Glutamatergic neuron (in vitro differentiated cells): ENCODE data around the gene MAGI1. TPM values are rescaled to one million over a fixed set of nuclear protein-coding genes. Genes with fewer than 3 reads are reported as not detected.

ENCODE experiments used
- DNase-seq: peaks from one replicate; pipeline ENCODE4 v3.0.0; 2022
- H3K27ac Mint-ChIP-seq: one replicate; pipeline ENCODE4 v1.8.0; 2020; ENCODE audit warnings: mild to moderate bottlenecking, mixed read lengths, inconsistent platforms; ENCODE audit not compliant: unreplicated experiment
- H3K27me3 Mint-ChIP-seq: one replicate; pipeline ENCODE4 v1.8.0; 2020; ENCODE audit warnings: mild to moderate bottlenecking, moderate library complexity, mixed read lengths, inconsistent platforms; ENCODE audit not compliant: unreplicated experiment
- H3K36me3 Mint-ChIP-seq: one replicate; pipeline ENCODE4 v1.8.0; 2020; ENCODE audit warnings: mild to moderate bottlenecking, mixed read lengths, inconsistent platforms; ENCODE audit not compliant: unreplicated experiment
- H3K4me1 Mint-ChIP-seq: one replicate; pipeline ENCODE4 v1.8.0; 2020; ENCODE audit warnings: mild to moderate bottlenecking, low read depth, mixed read lengths, inconsistent platforms; ENCODE audit not compliant: unreplicated experiment
- H3K4me3 Mint-ChIP-seq: one replicate; pipeline ENCODE4 v1.8.0; 2020; ENCODE audit warnings: mild to moderate bottlenecking, mixed read lengths, inconsistent platforms; ENCODE audit not compliant: unreplicated experiment
- H3K9me3 Mint-ChIP-seq: one replicate; pipeline ENCODE4 v1.8.0; 2020; ENCODE audit warnings: mild to moderate bottlenecking, moderate library complexity, mixed read lengths, inconsistent platforms; ENCODE audit not compliant: unreplicated experiment
- CTCF ChIP-seq: fragments of 200-600 bp; sonication (generic); IDR thresholded peaks from one replicate; pipeline ENCODE4 v1.5.0; 2021; ENCODE audit not compliant: partially characterized antibody, unreplicated experiment
- total RNA-seq: library from RNA; stranded (reverse); fragmentation: NEBNext Ultra II Directional; extraction: Animal tissue kit (Norgen Biotek cat#: 25700); gene quantifications from one replicate; pipeline ENCODE4 v1.2.1, GENCODE V29; 2021; ENCODE audit not compliant: unreplicated experiment

Gene MAGI1
- total RNA-seq, 1 donor from 2014 or later: 46.5 TPM

- peak; percentile 41 for TF ChIP-seq CTCF
- no peak overlapping the region for H3K4me3 Mint-ChIP-seq
- H3K9me3 Mint-ChIP-seq: no peaks in the 10 kb centered on the region
- H3K36me3 Mint-ChIP-seq: peaks cover 3% of the 10 kb centered on the region
- peaks cover 6% of the 10 kb centered on the region for H3K27me3 Mint-ChIP-seq
- DNase-seq: no peak
- H3K27ac Mint-ChIP-seq: no peak overlapping the region
- H3K4me1 Mint-ChIP-seq: no peaks in the 10 kb centered on the region
Observed at GRCh38 chr3:65425880-65426279, 612.8 kb downstream of the MAGI1 start.

GRCh38 chr3:65422154-65422553 is 616.6 kb downstream of the MAGI1 start:
- Mint-ChIP-seq H3K9me3 (no peaks in the 10 kb centered on the region), H3K27me3 (peaks cover 6% of the 10 kb centered on the region), H3K4me3 (no peak overlapping the region), H3K36me3 (no peaks in the 10 kb centered on the region), H3K27ac (no peak overlapping the region), H3K4me1 (no peaks in the 10 kb centered on the region)
- TF ChIP-seq CTCF: no peak
- DNase-seq: no peak

GRCh38 chr3:65419233-65419632 is 619.5 kb downstream of the MAGI1 start:
- Mint-ChIP-seq H3K36me3 (no peaks in the 10 kb centered on the region), H3K4me1 (no peaks in the 10 kb centered on the region), H3K4me3 (no peak overlapping the region), H3K9me3 (no peaks in the 10 kb centered on the region), H3K27me3 (peaks cover 2% of the 10 kb centered on the region), H3K27ac (no peak overlapping the region)
- TF ChIP-seq CTCF: no peak
- no peak for DNase-seq

GRCh38 chr3:65413891-65414290 is 624.8 kb downstream of the MAGI1 start:
- peaks cover 2% of the 10 kb centered on the region for H3K27me3 Mint-ChIP-seq
- no peak for TF ChIP-seq CTCF
- no peak overlapping the region for H3K4me3 Mint-ChIP-seq

DNA sequence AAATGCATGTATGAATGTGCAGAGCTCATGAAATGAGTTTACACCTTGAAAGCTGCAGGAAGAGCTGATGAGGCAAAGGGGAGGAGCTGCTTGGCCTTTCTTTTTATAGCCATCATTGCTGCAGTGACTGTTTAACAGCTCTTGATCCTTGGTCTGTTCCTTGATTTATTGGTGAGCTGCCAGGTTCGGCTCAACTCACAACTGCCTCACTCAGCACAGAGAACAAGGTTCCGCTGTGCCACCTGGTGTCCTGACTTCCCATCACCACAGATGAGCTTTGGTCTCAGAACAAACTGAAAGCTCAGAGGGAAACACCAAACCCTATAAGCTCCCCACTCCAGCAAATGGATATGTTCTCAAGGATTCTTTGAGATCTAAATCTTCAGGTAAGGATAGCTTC is 626.1 kb downstream of the MAGI1 start:
- H3K27ac Mint-ChIP-seq: no peak overlapping the region
- no peak for DNase-seq

More at GRCh38 chr3:65413891-65414290, 624.8 kb downstream of the MAGI1 start:
- Mint-ChIP-seq H3K36me3 (no peaks in the 10 kb centered on the region), H3K9me3 (no peaks in the 10 kb centered on the region), H3K4me1 (no peaks in the 10 kb centered on the region), H3K27ac (no peak overlapping the region)
- no peak for DNase-seq

More for the DNA sequence above, 626.1 kb downstream of the MAGI1 start:
- no peak overlapping the region for H3K4me3 Mint-ChIP-seq
- H3K4me1 Mint-ChIP-seq: no peaks in the 10 kb centered on the region
- no peaks in the 10 kb centered on the region for H3K27me3 Mint-ChIP-seq
- no peaks in the 10 kb centered on the region for H3K9me3 Mint-ChIP-seq
- no peak for TF ChIP-seq CTCF
- no peaks in the 10 kb centered on the region for H3K36me3 Mint-ChIP-seq
